IMR-90 (cell line): ENCODE data around the gene TRAF3IP1. TPM values are rescaled to one million over a fixed set of nuclear protein-coding genes. Genes with fewer than 3 reads are reported as not detected.
A peak's percentile ranks its signal among the peaks of the same experiment; 100 is the strongest.

Experiments used
- ATAC-seq: fragments of 200-7000 bp; cut with Tn5 transposase; 2 replicates; pipeline ENCODE4 v1.9.1; 2020; ENCODE audit warnings: low read depth, mild to moderate bottlenecking, moderate library complexity
- BruUV-seq: library from RNA; stranded (reverse); fragments of 400-500 nt; replicated peaks from 2 replicates; lab custom pipeline; 2021; lab: Mats Ljungman, UMichigan
- CTCF ChIA-PET: fragments of 300-600 bp; formaldehyde crosslinking; extraction: SDS; loops from one replicate; lab custom pipeline; 2021; ENCODE audit warnings: antibody characterized with exemption; lab: Yijun Ruan, JAX
- POLR2A ChIA-PET: fragments of 300-600 bp; sonication (Branson Sonifier 250); formaldehyde crosslinking; loops from one replicate; lab custom pipeline; 2022; ENCODE audit warnings: antibody characterized with exemption; ENCODE audit not compliant: unreplicated experiment; lab: Charles Lee
- DNase-seq: peaks from one replicate; pipeline ENCODE4 v3.0.0; 2013
- H2AFZ ChIP-seq: replicated peaks from 2 replicates; pipeline ENCODE3; 2013; ENCODE audit warnings: low read length, mild to moderate bottlenecking; ENCODE audit not compliant: poor library complexity
- H2AK5ac ChIP-seq: 2 replicates; pipeline ENCODE4 v1.6.1; 2013; ENCODE audit warnings: low read depth, low read length, inconsistent platforms
- H2AK9ac ChIP-seq: replicated peaks from 2 replicates; pipeline ENCODE3; 2013; ENCODE audit warnings: mild to moderate bottlenecking, low read depth, low read length, moderate library complexity; ENCODE audit not compliant: poor library complexity
- H2BK120ac ChIP-seq: 2 replicates; pipeline ENCODE4 v1.6.1; 2013; ENCODE audit warnings: low read depth, low read length, inconsistent platforms
- H2BK15ac ChIP-seq: 3 replicates; pipeline ENCODE4 v1.6.1; 2013; ENCODE audit warnings: low read depth, low read length, inconsistent platforms
- H2BK20ac ChIP-seq: 2 replicates; pipeline ENCODE4 v1.6.1; 2013; ENCODE audit warnings: low read depth, mild to moderate bottlenecking, inconsistent platforms, low read length, moderate library complexity
- H2BK5ac ChIP-seq: 2 replicates; pipeline ENCODE4 v1.6.1; 2013; ENCODE audit warnings: mild to moderate bottlenecking, low read depth, low read length, inconsistent platforms; ENCODE audit not compliant: poor library complexity, severe bottlenecking
- H3K14ac ChIP-seq: replicated peaks from 2 replicates; pipeline ENCODE4 v1.6.1; 2013; ENCODE audit warnings: low read depth, low read length, inconsistent platforms
- H3K18ac ChIP-seq: 2 replicates; pipeline ENCODE4 v1.6.1; 2013; ENCODE audit warnings: low read depth, low read length, control low read depth
- H3K23ac ChIP-seq: 2 replicates; pipeline ENCODE4 v1.6.1; 2013; ENCODE audit warnings: low read depth, low read length, inconsistent platforms
- H3K27ac ChIP-seq: 2 replicates; pipeline ENCODE4 v1.5.1; 2013; ENCODE audit warnings: mild to moderate bottlenecking, control low read depth, low read length; ENCODE audit not compliant: insufficient read depth
- H3K27me3 ChIP-seq: 2 replicates; pipeline ENCODE4 v1.6.1; 2013; ENCODE audit warnings: low read length; ENCODE audit not compliant: control insufficient read depth, insufficient read depth
- H3K36me3 ChIP-seq: 2 replicates; pipeline ENCODE4 v1.6.1; 2013; ENCODE audit warnings: low read length, mixed read lengths; ENCODE audit not compliant: control insufficient read depth, insufficient read depth
- H3K4ac ChIP-seq: 2 replicates; pipeline ENCODE4 v1.6.1; 2013; ENCODE audit warnings: low read depth, low read length, inconsistent platforms
- H3K4me1 ChIP-seq: 2 replicates; pipeline ENCODE4 v1.6.1; 2013; ENCODE audit warnings: low read length, mixed read lengths; ENCODE audit not compliant: control insufficient read depth, insufficient read depth
- H3K4me2 ChIP-seq: 2 replicates; pipeline ENCODE4 v1.6.1; 2013; ENCODE audit warnings: low read depth, mild to moderate bottlenecking, control low read depth, low read length, moderate library complexity
- H3K4me3 ChIP-seq: 2 replicates; pipeline ENCODE4 v1.5.1; 2013; ENCODE audit warnings: low read depth, mild to moderate bottlenecking, control low read depth, low read length, moderate library complexity; ENCODE audit not compliant: insufficient read depth
- H3K56ac ChIP-seq: 2 replicates; pipeline ENCODE4 v1.6.1; 2013; ENCODE audit warnings: low read length, inconsistent platforms; ENCODE audit not compliant: insufficient read depth; ENCODE audit errors: extremely low read depth
- H3K79me1 ChIP-seq, 2 experiments: 2 replicates each; pipeline ENCODE4 v1.6.1; 2013; ENCODE audit warnings: low read length in 2 of 2, inconsistent platforms in 1 of 2, low read depth in 1 of 2
- H3K9ac ChIP-seq: 2 replicates; pipeline ENCODE4 v1.6.1; 2013; ENCODE audit warnings: low read depth, low read length, control low read depth
- H3K9me1 ChIP-seq: 2 replicates; pipeline ENCODE4 v1.6.1; 2013; ENCODE audit warnings: low read length, inconsistent platforms; ENCODE audit not compliant: insufficient read depth
- H3K9me3 ChIP-seq: 2 replicates; pipeline ENCODE4 v1.6.1; 2013; ENCODE audit warnings: low read length; ENCODE audit not compliant: control insufficient read depth, insufficient read depth
- H4K20me1 ChIP-seq: 2 replicates; pipeline ENCODE4 v1.6.1; 2013; ENCODE audit warnings: low read length, inconsistent platforms; ENCODE audit not compliant: insufficient read depth
- H4K5ac ChIP-seq: 2 replicates; pipeline ENCODE4 v1.6.1; 2013; ENCODE audit warnings: mild to moderate bottlenecking, low read depth, low read length, control low read depth
- H4K8ac ChIP-seq, 2 experiments: 2 replicates each; pipeline ENCODE4 v1.6.1; 2013; ENCODE audit warnings: low read depth in 2 of 2, low read length in 2 of 2, control low read depth in 1 of 2, inconsistent platforms in 1 of 2
- H4K91ac ChIP-seq: 2 replicates; pipeline ENCODE4 v1.6.1; 2013; ENCODE audit warnings: low read depth, low read length, inconsistent platforms; ENCODE audit not compliant: insufficient read depth
- BHLHE40 ChIP-seq: fragments of 150-350 bp; IDR thresholded peaks from 2 replicates; pipeline ENCODE4 v1.6.1; 2016; ENCODE audit warnings: mild to moderate bottlenecking, low read depth, low read length
- CEBPB ChIP-seq: IDR thresholded peaks from 2 replicates; pipeline ENCODE4 v1.6.1; 2012; ENCODE audit warnings: low read depth, low read length, improper control_type of control experiment
- CHD1 ChIP-seq: IDR thresholded peaks from 2 replicates; pipeline ENCODE4 v1.6.1; 2012; ENCODE audit warnings: low read depth, low read length, improper control_type of control experiment
- FOS ChIP-seq: fragments of 150-350 bp; IDR thresholded peaks from 2 replicates; pipeline ENCODE4 v1.6.1; 2016; ENCODE audit warnings: low read depth, low read length
- MAFK ChIP-seq: IDR thresholded peaks from 2 replicates; pipeline ENCODE4 v1.6.1; 2012; ENCODE audit warnings: low read depth, low read length, improper control_type of control experiment
- MAZ ChIP-seq: IDR thresholded peaks from 2 replicates; pipeline ENCODE4 v1.6.1; 2012; ENCODE audit warnings: low read depth, mild to moderate bottlenecking, low read length, improper control_type of control experiment, moderate library complexity, borderline replicate concordance
- MXI1 ChIP-seq: IDR thresholded peaks from 2 replicates; pipeline ENCODE4 v1.6.1; 2012; ENCODE audit warnings: low read depth, mild to moderate bottlenecking, low read length, moderate library complexity, borderline replicate concordance
- NFE2L2 ChIP-seq: fragments of 150-350 bp; IDR thresholded peaks from 2 replicates; pipeline ENCODE4 v1.6.1; 2016; ENCODE audit warnings: low read depth, mild to moderate bottlenecking, low read length
- POLR2A ChIP-seq: IDR thresholded peaks from 2 replicates; pipeline ENCODE4 v1.6.1; 2012; ENCODE audit warnings: mild to moderate bottlenecking, low read depth, low read length
- RAD21 ChIP-seq: IDR thresholded peaks from 2 replicates; pipeline ENCODE4 v1.6.1; 2012; ENCODE audit warnings: low read length, improper control_type of control experiment
- RCOR1 ChIP-seq: IDR thresholded peaks from 2 replicates; pipeline ENCODE4 v1.6.1; 2012; ENCODE audit warnings: mild to moderate bottlenecking, low read length, improper control_type of control experiment; ENCODE audit not compliant: insufficient replicate concordance
- SMC3 ChIP-seq: fragments of 150-350 bp; IDR thresholded peaks from 2 replicates; pipeline ENCODE4 v1.6.1; 2016; ENCODE audit warnings: low read depth, mild to moderate bottlenecking, antibody characterized with exemption, low read length, moderate library complexity
- WGBS, 2 experiments: methylation state at CpG; one replicate each; pipeline versions ENCODE4 v1.1.5 to v1.1.7; 2013; ENCODE audit warnings: missing lambda C conversion rate in 2 of 2; ENCODE audit not compliant: insufficient read length in 1 of 2; ENCODE audit errors: extremely low coverage in 2 of 2; 5-methylcytosine and 5-hydroxymethylcytosine counted together
- dilution Hi-C: fragments of 300-500 bp; cut with HindIII; formaldehyde crosslinking; loops from one replicate; pipeline ENCODE4 v1.14.3; 2018; ENCODE audit warnings: low sequenced_read_pairs; ENCODE audit not compliant: unreplicated experiment
- in situ Hi-C: fragments of 300-500 bp; cut with MboI; formaldehyde crosslinking; loops from 3 replicates; pipeline ENCODE4 v1.14.3; 2019; ENCODE audit warnings: low sequenced_read_pairs, inconsistent platforms, mixed read lengths
- intact Hi-C: fragments of 100-400 bp; cut with micrococcal nuclease; formaldehyde crosslinking; loops from 2 replicates; pipeline ENCODE4 v1.10.0; 2022
- polyA plus RNA-seq, 3 experiments: library from polyadenylated mRNA; depleted of rRNA; stranded (reverse); fragments of >200 nt; gene quantifications; 2 replicates each; pipeline ENCODE4 v1.2.3, GENCODE V29; 2012; ENCODE audit warnings: low replicate concordance in 1 of 3
- total RNA-seq: library from RNA; depleted of rRNA; stranded (reverse); fragments of >200 nt; gene quantifications from 2 replicates; pipeline ENCODE4 v1.2.3, GENCODE V29; 2012
- TF ChIP-seq, protein P1 (sequence below): conservative IDR thresholded peaks from 2 replicates; pipeline ENCODE4 v1.5.1; 2012; ENCODE audit warnings: mild to moderate bottlenecking, low read depth, low read length, improper control_type of control experiment
- TF ChIP-seq, protein P2 (sequence below): fragments of 150-350 bp; IDR thresholded peaks from 2 replicates; pipeline ENCODE4 v1.6.1; 2016; ENCODE audit warnings: low read depth, mild to moderate bottlenecking, low read length, moderate library complexity, borderline replicate concordance
- TF ChIP-seq, protein P3 (sequence below): fragments of 150-350 bp; IDR thresholded peaks from 2 replicates; pipeline ENCODE4 v1.6.1; 2017; ENCODE audit warnings: mild to moderate bottlenecking, antibody characterized with exemption, low read length, low read depth

The TRAF3IP1 gene
- total and polyA plus RNA-seq, 2 of the 4 experiments (the other 2 are of a cell fraction): 5.9 to 8.3 TPM

DNA sequence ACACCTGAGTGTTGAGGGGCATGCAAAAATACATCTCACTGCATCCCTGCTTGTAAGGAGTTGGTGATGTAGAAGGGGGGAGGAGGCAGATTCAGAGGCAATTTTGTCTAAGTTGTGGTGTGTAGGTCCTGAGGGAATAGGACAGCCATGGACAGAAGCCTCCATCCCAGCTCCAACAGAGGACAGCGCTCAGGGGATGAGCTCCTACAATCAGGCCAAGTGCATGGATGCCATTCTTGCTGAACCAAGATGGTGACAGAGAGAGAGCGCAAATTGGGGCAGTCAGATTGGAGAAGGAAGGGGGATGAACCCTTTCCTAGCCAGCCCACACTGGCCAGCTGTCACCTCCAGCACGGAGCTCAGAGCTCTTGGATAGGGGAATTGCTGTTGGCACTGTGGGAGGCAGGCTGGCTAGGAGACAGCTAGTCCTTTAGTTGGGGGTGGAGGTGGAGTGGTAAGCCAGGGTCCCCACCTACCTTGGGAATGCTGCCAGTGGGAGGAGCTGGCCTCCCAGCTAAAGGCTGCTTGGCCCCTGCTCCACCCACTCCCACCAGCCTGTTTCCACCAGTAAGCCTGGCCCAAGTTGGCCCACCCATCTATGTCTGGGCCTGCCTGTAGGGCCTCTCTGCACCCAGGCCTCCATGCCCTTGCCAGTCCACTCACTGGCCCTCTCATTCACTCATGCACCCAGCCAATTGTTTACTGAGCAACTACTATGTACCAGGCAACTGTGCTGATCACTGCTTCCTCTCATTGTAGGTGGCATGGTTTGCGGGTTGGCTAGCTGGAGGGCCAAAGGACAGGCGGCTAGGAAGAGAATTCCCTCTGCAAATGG lies 29.4 kb upstream of the TRAF3IP1 start:
- no peaks in the 10 kb centered on the region for H3K36me3 ChIP-seq
- H3K9ac ChIP-seq: no peak overlapping the region
- no peak overlapping the region for H3K4me2 ChIP-seq
- ChIA-PET CTCF (interaction anchor here (0.5 kb wide), 1 partner anchor 1176 kb away, joined by 3 read pairs; no protein-coding TSS in a partner anchor), POLR2A (no interaction called here)
- H3K56ac ChIP-seq: no peak overlapping the region
- H3K27me3 ChIP-seq: peaks cover 21% of the 10 kb centered on the region
- H4K20me1 ChIP-seq: no peaks in the 10 kb centered on the region; the same call in 1 of the 2 replicates
- no peak overlapping the region for H2AK5ac ChIP-seq
- ATAC-seq: no peak
- H3K4me1 ChIP-seq: peaks cover 16% of the 10 kb centered on the region
- no peak overlapping the region for H3K4ac ChIP-seq
- no peak overlapping the region for H2BK20ac ChIP-seq
- no peak overlapping the region for H4K91ac ChIP-seq
- no CpG with 5 or more reads among the region's 5 CpGs for WGBS, 2 experiments
- peaks cover 4% of the 10 kb centered on the region; the same call in 1 of the 2 replicates for H3K9me1 ChIP-seq
- H3K18ac ChIP-seq: no peak overlapping the region
- H3K4me3 ChIP-seq: no peak overlapping the region
- H2AFZ ChIP-seq: no peak overlapping the region
- peak overlapping the region; percentile 63 for H2AK9ac ChIP-seq
- no peak overlapping the region for H4K8ac ChIP-seq
- H3K27ac ChIP-seq: no peak overlapping the region
- dilution Hi-C loops (no loop called here), in situ Hi-C loops (no loop called here), intact Hi-C loops (no loop called here)
- H3K79me1 ChIP-seq: peaks cover 9 to 23% of the 10 kb centered on the region in 2 experiments; a peak in 3 of 4 replicates
- no peaks in the 10 kb centered on the region for H3K9me3 ChIP-seq
- no peak for DNase-seq
- no peak overlapping the region for H3K14ac ChIP-seq
- H2BK5ac ChIP-seq: no peak overlapping the region
- no peak overlapping the region; the same call in 1 of the 2 replicates for H3K23ac ChIP-seq
- H2BK15ac ChIP-seq: no peak overlapping the region
- no TSS peak for BruUV-seq
- no peak overlapping the region for H4K5ac ChIP-seq
- no peak overlapping the region for H2BK120ac ChIP-seq
- TF ChIP-seq, protein P1, sequence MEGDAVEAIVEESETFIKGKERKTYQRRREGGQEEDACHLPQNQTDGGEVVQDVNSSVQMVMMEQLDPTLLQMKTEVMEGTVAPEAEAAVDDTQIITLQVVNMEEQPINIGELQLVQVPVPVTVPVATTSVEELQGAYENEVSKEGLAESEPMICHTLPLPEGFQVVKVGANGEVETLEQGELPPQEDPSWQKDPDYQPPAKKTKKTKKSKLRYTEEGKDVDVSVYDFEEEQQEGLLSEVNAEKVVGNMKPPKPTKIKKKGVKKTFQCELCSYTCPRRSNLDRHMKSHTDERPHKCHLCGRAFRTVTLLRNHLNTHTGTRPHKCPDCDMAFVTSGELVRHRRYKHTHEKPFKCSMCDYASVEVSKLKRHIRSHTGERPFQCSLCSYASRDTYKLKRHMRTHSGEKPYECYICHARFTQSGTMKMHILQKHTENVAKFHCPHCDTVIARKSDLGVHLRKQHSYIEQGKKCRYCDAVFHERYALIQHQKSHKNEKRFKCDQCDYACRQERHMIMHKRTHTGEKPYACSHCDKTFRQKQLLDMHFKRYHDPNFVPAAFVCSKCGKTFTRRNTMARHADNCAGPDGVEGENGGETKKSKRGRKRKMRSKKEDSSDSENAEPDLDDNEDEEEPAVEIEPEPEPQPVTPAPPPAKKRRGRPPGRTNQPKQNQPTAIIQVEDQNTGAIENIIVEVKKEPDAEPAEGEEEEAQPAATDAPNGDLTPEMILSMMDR: no peak
- TF ChIP-seq RAD21 (no peak), CEBPB (no peak), POLR2A (no peak), MAFK (no peak), SMC3 (no peak), MAZ (no peak), CHD1 (no peak), BHLHE40 (no peak), FOS (no peak), NFE2L2 (no peak), MXI1 (no peak), RCOR1 (no peak)
- TF ChIP-seq, protein P2, sequence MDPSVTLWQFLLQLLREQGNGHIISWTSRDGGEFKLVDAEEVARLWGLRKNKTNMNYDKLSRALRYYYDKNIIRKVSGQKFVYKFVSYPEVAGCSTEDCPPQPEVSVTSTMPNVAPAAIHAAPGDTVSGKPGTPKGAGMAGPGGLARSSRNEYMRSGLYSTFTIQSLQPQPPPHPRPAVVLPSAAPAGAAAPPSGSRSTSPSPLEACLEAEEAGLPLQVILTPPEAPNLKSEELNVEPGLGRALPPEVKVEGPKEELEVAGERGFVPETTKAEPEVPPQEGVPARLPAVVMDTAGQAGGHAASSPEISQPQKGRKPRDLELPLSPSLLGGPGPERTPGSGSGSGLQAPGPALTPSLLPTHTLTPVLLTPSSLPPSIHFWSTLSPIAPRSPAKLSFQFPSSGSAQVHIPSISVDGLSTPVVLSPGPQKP: no peak
- TF ChIP-seq, protein P3, sequence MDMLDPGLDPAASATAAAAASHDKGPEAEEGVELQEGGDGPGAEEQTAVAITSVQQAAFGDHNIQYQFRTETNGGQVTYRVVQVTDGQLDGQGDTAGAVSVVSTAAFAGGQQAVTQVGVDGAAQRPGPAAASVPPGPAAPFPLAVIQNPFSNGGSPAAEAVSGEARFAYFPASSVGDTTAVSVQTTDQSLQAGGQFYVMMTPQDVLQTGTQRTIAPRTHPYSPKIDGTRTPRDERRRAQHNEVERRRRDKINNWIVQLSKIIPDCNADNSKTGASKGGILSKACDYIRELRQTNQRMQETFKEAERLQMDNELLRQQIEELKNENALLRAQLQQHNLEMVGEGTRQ: no peak
